Body of pancreas (tissue), 4 donors: ENCODE measurements around the gene SYCN. TPM values are rescaled to one million over a fixed set of nuclear protein-coding genes. Genes with fewer than 3 reads are reported as not detected.
"Not testable (repeated sequence)": the region's sequence is repeated elsewhere in the genome, so short reads cannot be mapped to it uniquely, and the experiment has no call there.

Experiments
- ATAC-seq: fragments of 150-250 bp; one replicate; pipeline ENCODE4 v1.9.1; 2016
- DNase-seq, 4 donors: peaks; one replicate each; pipeline ENCODE4 v3.0.0-alpha.2; 2019
- H3K27ac ChIP-seq, 4 donors: fragments of 200-600 bp; sonication (generic); 1 replicate in 3 of 4; 2 replicates in 1 of 4; pipeline versions ENCODE4 v1.5.1 to v1.6.1; 2016 to 2019; ENCODE audit warnings: mild to moderate bottlenecking in 1 of 4, mixed read lengths in 1 of 4, moderate library complexity in 1 of 4
- H3K27me3 ChIP-seq, 2 donors: fragments of 200-600 bp; sonication (generic); one replicate each; pipeline ENCODE4 v1.6.0; 2016; ENCODE audit warnings: mild to moderate bottlenecking in 1 of 2
- H3K36me3 ChIP-seq, 2 donors: fragments of 200-600 bp; sonication (generic); replicated peaks in 1 of 2; 2 replicates each; pipeline ENCODE4 v1.5.1; 2016; ENCODE audit warnings: low read depth in 2 of 2; ENCODE audit not compliant: insufficient read depth in 1 of 2
- H3K4me1 ChIP-seq: fragments of 200-600 bp; sonication (generic); one replicate; pipeline ENCODE4 v1.6.0; 2016
- H3K4me3 ChIP-seq, 2 donors: fragments of 200-600 bp; sonication (generic); 1 replicate in 1 of 2; 2 replicates in 1 of 2; pipeline ENCODE4 v1.5.1; 2016 to 2019
- H3K9me3 ChIP-seq, 3 donors: fragments of 200-600 bp; sonication (generic); 1 replicate in 2 of 3; 2 replicates in 1 of 3; pipeline ENCODE4 v1.5.1; 2016
- CTCF ChIP-seq, 7 experiments: fragments of 450-650 bp in 4 of 7; fragments of 200-600 bp in 3 of 7; sonication (generic) in 3 of 7; IDR thresholded peaks; one replicate each; pipeline ENCODE4 v1.5.1; 2016 to 2019; ENCODE audit warnings: antibody characterized with exemption in 7 of 7
- POLR2A ChIP-seq, 3 donors: fragments of 450-650 bp; IDR thresholded peaks; one replicate each; pipeline ENCODE4 v1.6.1; 2016; ENCODE audit warnings: antibody characterized with exemption in 3 of 3, mild to moderate bottlenecking in 2 of 3
- WGBS, 2 donors: methylation state at CpG; one replicate each; pipeline ENCODE4 v1.1.5; 2017; 5-methylcytosine and 5-hydroxymethylcytosine counted together
- intact Hi-C: fragments of 100-400 bp; cut with DNase I; formaldehyde crosslinking; loops from one replicate; pipeline ENCODE4 v1.15.1; 2023
- total RNA-seq, 2 donors: library from RNA; depleted of rRNA; stranded (reverse); fragments of >200 nt; gene quantifications; one replicate each; pipeline ENCODE4 v1.1.0, GENCODE V29; 2016

The SYCN gene
- total RNA-seq, 2 donors from 2014 or later = 2,614 to 5,793 TPM

DNA sequence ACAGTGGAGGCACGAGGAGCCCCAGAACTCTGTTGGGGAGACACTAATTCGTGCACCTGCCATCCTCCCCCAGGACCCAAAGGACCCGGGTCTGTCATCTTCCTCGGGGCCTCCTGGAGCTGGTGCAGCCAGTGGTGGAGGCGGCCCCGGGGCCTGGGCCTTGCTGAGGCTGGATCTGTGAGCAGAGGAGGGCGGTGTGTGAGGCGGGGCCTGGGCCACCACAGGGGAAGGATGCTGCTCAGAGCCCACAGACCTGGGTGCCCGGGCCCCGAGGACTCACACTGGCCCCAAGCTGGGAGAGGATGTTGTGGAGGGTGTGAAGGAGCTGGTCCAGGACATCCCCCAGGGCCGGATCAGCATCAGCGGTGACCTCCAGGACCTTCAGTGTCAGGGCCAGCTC lies 32.5 kb upstream of the SYCN start:
- no peak overlapping the region for H3K27ac ChIP-seq
- TF ChIP-seq POLR2A (IDR thresholded peaks at IDR 0.05) (no peak), CTCF (IDR thresholded peaks at IDR 0.05) (no peak)
- no peak for ATAC-seq
- no peak for DNase-seq
- H3K9me3 ChIP-seq = no peaks in the 10 kb centered on the region
- WGBS, 2 donors = 77 to 82% methylated on average over 7 to 8 of the region's 12 CpGs
- intact Hi-C loops = no loop called here
- no peaks in the 10 kb centered on the region for H3K27me3 ChIP-seq
- H3K4me1 ChIP-seq = peaks cover 15% of the 10 kb centered on the region
- no peaks in the 10 kb centered on the region for H3K36me3 ChIP-seq
- H3K4me3 ChIP-seq = no peak overlapping the region

GRCh38 chr19:39232708-39233107 lies 28.6 kb upstream of the SYCN start:
- no peaks in the 10 kb centered on the region for H3K9me3 ChIP-seq
- no peak overlapping the region for H3K4me3 ChIP-seq
- H3K27ac ChIP-seq = no peak overlapping the region
- peaks cover 6% of the 10 kb centered on the region for H3K4me1 ChIP-seq
- WGBS, 2 donors = 82 to 94% methylated on average over 2 to 5 of the region's 5 CpGs
- intact Hi-C loops = no loop called here
- TF ChIP-seq CTCF (IDR thresholded peaks at IDR 0.05) = no peak
- no peak for TF ChIP-seq POLR2A (IDR thresholded peaks at IDR 0.05)
- no peaks in the 10 kb centered on the region for H3K36me3 ChIP-seq
- H3K27me3 ChIP-seq = no peaks in the 10 kb centered on the region
- DNase-seq (no peak), ATAC-seq (no peak)

GRCh38 chr19:39230096-39230764 lies 26.2 kb upstream of the SYCN start:
- no peaks in the 10 kb centered on the region for H3K27me3 ChIP-seq
- no peaks in the 10 kb centered on the region for H3K4me1 ChIP-seq
- no peak overlapping the region for H3K4me3 ChIP-seq
- H3K27ac ChIP-seq = no peak overlapping the region
- TF ChIP-seq CTCF (IDR thresholded peaks at IDR 0.05) (no peak), POLR2A (IDR thresholded peaks at IDR 0.05) (no peak)
- DNase-seq = no peak
- ATAC-seq = no peak
- intact Hi-C loops = no loop called here
- H3K9me3 ChIP-seq = no peaks in the 10 kb centered on the region
- H3K36me3 ChIP-seq = no peaks in the 10 kb centered on the region
- WGBS, 2 donors = 86 to 88% methylated on average over 2 of the region's 2 CpGs

GRCh38 chr19:39224910-39225309 lies 20.8 kb upstream of the SYCN start:
- no peak overlapping the region for H3K4me3 ChIP-seq
- DNase-seq = no peak
- WGBS, 2 donors = 59 to 75% methylated on average over 3 of the region's 3 CpGs
- H3K4me1 ChIP-seq = no peaks in the 10 kb centered on the region
- H3K27ac ChIP-seq = no peak overlapping the region
- no peak for TF ChIP-seq POLR2A (IDR thresholded peaks at IDR 0.05)
- no peak for TF ChIP-seq CTCF (IDR thresholded peaks at IDR 0.05)
- H3K36me3 ChIP-seq = no peaks in the 10 kb centered on the region
- intact Hi-C loops = no loop called here
- H3K9me3 ChIP-seq = no peaks in the 10 kb centered on the region
- no peaks in the 10 kb centered on the region for H3K27me3 ChIP-seq
- no peak for ATAC-seq

DNA sequence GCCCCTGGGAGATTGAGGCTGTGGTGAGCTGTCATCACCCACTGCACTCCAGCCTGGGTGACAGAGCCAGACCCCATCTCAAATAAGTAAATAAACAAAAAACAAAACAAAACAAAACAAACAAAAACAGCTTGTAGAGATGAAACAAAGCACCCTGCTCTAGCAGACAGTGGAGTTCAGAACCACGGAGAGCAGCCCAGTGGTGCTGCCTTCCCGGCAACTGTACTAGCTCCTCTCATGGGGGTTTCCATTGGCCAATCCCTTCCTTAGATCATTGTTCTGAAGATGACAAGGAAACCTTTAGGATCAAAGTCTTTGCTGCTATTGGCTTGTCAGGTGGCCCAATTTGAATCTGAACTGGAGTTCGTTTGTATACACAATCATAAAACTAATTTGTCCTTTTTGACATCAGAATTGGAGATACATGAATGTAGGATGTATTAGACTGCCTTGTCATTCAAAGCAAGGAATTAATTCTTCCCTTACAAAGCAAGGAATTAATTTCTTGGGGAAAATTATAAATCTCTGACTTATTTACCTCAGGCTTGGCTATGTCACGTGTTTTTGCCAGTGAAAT lies 19.7 kb upstream of the SYCN start:
- H3K27me3 ChIP-seq = no peaks in the 10 kb centered on the region
- no peak for ATAC-seq
- no peaks in the 10 kb centered on the region for H3K9me3 ChIP-seq
- intact Hi-C loops = no loop called here
- DNase-seq = no peak
- WGBS, 2 donors = 50 to 60% methylated on average over 4 of the region's 4 CpGs
- no peaks in the 10 kb centered on the region for H3K4me1 ChIP-seq
- H3K36me3 ChIP-seq = no peaks in the 10 kb centered on the region
- TF ChIP-seq POLR2A (IDR thresholded peaks at IDR 0.05) = no peak
- no peak for TF ChIP-seq CTCF (IDR thresholded peaks at IDR 0.05)
- no peak overlapping the region for H3K4me3 ChIP-seq
- no peak overlapping the region for H3K27ac ChIP-seq

- H3K4me1 ChIP-seq, ATAC-seq, intact Hi-C loops, H3K9me3 ChIP-seq, H3K4me3 ChIP-seq, DNase-seq, H3K27me3 ChIP-seq, H3K27ac ChIP-seq, H3K36me3 ChIP-seq: not testable (repeated sequence)
- 71 to 77% methylated on average over 10 of the region's 10 CpGs for WGBS, 2 donors
These were observed 15.0 kb upstream of the SYCN start for GRCh38 chr19:39219108-39219507.
